Loucy (cell line): ENCODE results near the gene SLC6A11.

Experiments used
- EZH2phosphoT487 ChIP-seq: fragments of 200-600 bp; IDR thresholded peaks from 2 replicates; pipeline ENCODE4 v1.6.1; 2018; ENCODE audit warnings: antibody characterized with exemption, mild to moderate bottlenecking, moderate library complexity, borderline replicate concordance
- TF ChIP-seq, protein P1 (sequence below): fragments of 200-600 bp; sonication (generic); conservative IDR thresholded peaks from 2 replicates; pipeline ENCODE4 v1.5.1; 2014; ENCODE audit warnings: mild to moderate bottlenecking, antibody characterized with exemption, low read length

- TF ChIP-seq, protein P1, sequence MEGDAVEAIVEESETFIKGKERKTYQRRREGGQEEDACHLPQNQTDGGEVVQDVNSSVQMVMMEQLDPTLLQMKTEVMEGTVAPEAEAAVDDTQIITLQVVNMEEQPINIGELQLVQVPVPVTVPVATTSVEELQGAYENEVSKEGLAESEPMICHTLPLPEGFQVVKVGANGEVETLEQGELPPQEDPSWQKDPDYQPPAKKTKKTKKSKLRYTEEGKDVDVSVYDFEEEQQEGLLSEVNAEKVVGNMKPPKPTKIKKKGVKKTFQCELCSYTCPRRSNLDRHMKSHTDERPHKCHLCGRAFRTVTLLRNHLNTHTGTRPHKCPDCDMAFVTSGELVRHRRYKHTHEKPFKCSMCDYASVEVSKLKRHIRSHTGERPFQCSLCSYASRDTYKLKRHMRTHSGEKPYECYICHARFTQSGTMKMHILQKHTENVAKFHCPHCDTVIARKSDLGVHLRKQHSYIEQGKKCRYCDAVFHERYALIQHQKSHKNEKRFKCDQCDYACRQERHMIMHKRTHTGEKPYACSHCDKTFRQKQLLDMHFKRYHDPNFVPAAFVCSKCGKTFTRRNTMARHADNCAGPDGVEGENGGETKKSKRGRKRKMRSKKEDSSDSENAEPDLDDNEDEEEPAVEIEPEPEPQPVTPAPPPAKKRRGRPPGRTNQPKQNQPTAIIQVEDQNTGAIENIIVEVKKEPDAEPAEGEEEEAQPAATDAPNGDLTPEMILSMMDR = no peak
- TF ChIP-seq EZH2phosphoT487 = no peak
Measured at GRCh38 chr3:10918011-10918410, 102.0 kb downstream of the SLC6A11 start.
